WTC11 (cell line): Measurements from ENCODE around the gene ST6GALNAC5. TPM values are rescaled to one million over a fixed set of nuclear protein-coding genes. Genes with fewer than 3 reads are reported as not detected.

Experiments used
- ATAC-seq: fragments of 200-7000 bp; cut with Tn5 transposase; 2 replicates; pipeline ENCODE4 v1.10.0; 2021; ENCODE audit warnings: mild to moderate bottlenecking, moderate library complexity
- CTCF ChIA-PET: fragments of 300-600 bp; sonication (Branson Sonifier 250); formaldehyde crosslinking; loops from one replicate; lab custom pipeline; 2021; ENCODE audit warnings: antibody characterized with exemption; lab: Charles Lee
- POLR2A ChIA-PET: fragments of 350-600 bp; sonication (Branson Sonifier 250); formaldehyde crosslinking; loops from one replicate; lab custom pipeline; 2021; ENCODE audit warnings: antibody characterized with exemption; lab: Charles Lee
- DNase-seq: peaks from one replicate; pipeline ENCODE4 v3.0.0; 2021; ENCODE audit warnings: low spot score
- H3K27ac Mint-ChIP-seq: 2 replicates; pipeline ENCODE4 v1.8.0; 2021; ENCODE audit warnings: mixed read lengths
- H3K27me3 Mint-ChIP-seq: 2 replicates; pipeline ENCODE4 v1.8.0; 2021; ENCODE audit warnings: low read depth, mild to moderate bottlenecking, moderate library complexity, mixed read lengths
- H3K36me3 Mint-ChIP-seq: 2 replicates; pipeline ENCODE4 v1.8.0; 2021; ENCODE audit warnings: mixed read lengths
- H3K4me1 Mint-ChIP-seq: 2 replicates; pipeline ENCODE4 v1.8.0; 2022; ENCODE audit warnings: mixed read lengths
- H3K4me3 Mint-ChIP-seq: 2 replicates; pipeline ENCODE4 v1.8.0; 2021; ENCODE audit warnings: mild to moderate bottlenecking, moderate library complexity, mixed read lengths
- H3K9me3 Mint-ChIP-seq: 2 replicates; pipeline ENCODE4 v1.8.0; 2021; ENCODE audit warnings: mixed read lengths
- EMX1 ChIP-seq: fragments of 250-450 bp; sonication (Bioruptor Pico); IDR thresholded peaks from 2 replicates; pipeline ENCODE4 v1.8.0; 2021; ENCODE audit warnings: mild to moderate bottlenecking
- ESRRA ChIP-seq: sonication (generic); formaldehyde crosslinking; IDR thresholded peaks from 2 replicates; pipeline ENCODE4 v1.8.1; 2022; ENCODE audit warnings: mild to moderate bottlenecking, missing genetic modification reagents, borderline replicate concordance
- ETV6 ChIP-seq: sonication (generic); formaldehyde crosslinking; IDR thresholded peaks from 2 replicates; pipeline ENCODE4 v1.8.1; 2022; ENCODE audit warnings: mild to moderate bottlenecking, missing genetic modification reagents
- HMGA2 ChIP-seq: fragments of 250-450 bp; sonication (Bioruptor Pico); IDR thresholded peaks from 2 replicates; pipeline ENCODE4 v1.4.0; 2021; ENCODE audit warnings: mild to moderate bottlenecking, moderate library complexity
- JUN ChIP-seq: sonication (generic); formaldehyde crosslinking; IDR thresholded peaks from 2 replicates; pipeline ENCODE4 v1.8.0; 2023; ENCODE audit warnings: mild to moderate bottlenecking, missing genetic modification reagents
- MYBL2 ChIP-seq: sonication (generic); formaldehyde crosslinking; IDR thresholded peaks from 2 replicates; pipeline ENCODE4 v1.8.1; 2023; ENCODE audit warnings: mild to moderate bottlenecking, moderate library complexity, missing genetic modification reagents
- NFATC4 ChIP-seq: fragments of 250-450 bp; sonication (Bioruptor Pico); IDR thresholded peaks from 2 replicates; pipeline ENCODE4 v1.9.0; 2021; ENCODE audit warnings: mild to moderate bottlenecking
- PRRX2 ChIP-seq: fragments of 250-450 bp; sonication (Bioruptor Pico); IDR thresholded peaks from 2 replicates; pipeline ENCODE4 v1.8.0; 2021; ENCODE audit warnings: mild to moderate bottlenecking
- SMAD3 ChIP-seq: sonication (generic); formaldehyde crosslinking; IDR thresholded peaks from 2 replicates; pipeline ENCODE4 v1.8.0; 2022; ENCODE audit warnings: missing genetic modification reagents, mild to moderate bottlenecking, borderline replicate concordance
- TEAD1 ChIP-seq: sonication (generic); formaldehyde crosslinking; IDR thresholded peaks from 2 replicates; pipeline ENCODE4 v1.8.0; 2022; ENCODE audit warnings: mild to moderate bottlenecking, missing genetic modification reagents
- TEAD4 ChIP-seq: sonication (generic); formaldehyde crosslinking; IDR thresholded peaks from 2 replicates; pipeline ENCODE4 v1.8.0; 2022; ENCODE audit warnings: mild to moderate bottlenecking, missing genetic modification reagents
- ZNF121 ChIP-seq: sonication (generic); formaldehyde crosslinking; IDR thresholded peaks from 2 replicates; pipeline ENCODE4 v1.8.0; 2023; ENCODE audit warnings: missing genetic modification reagents
- ZNF138 ChIP-seq: sonication (generic); formaldehyde crosslinking; conservative IDR thresholded peaks from 2 replicates; pipeline ENCODE4 v1.8.1; 2022; ENCODE audit warnings: mild to moderate bottlenecking, moderate library complexity, missing genetic modification reagents
- total RNA-seq: library from RNA; stranded (reverse); gene quantifications from 3 replicates; pipeline ENCODE4 v1.2.3, GENCODE V29; 2021
- TF ChIP-seq, protein P1 (sequence below): sonication (generic); formaldehyde crosslinking; IDR thresholded peaks from 2 replicates; pipeline ENCODE4 v1.8.0; 2023; ENCODE audit warnings: missing genetic modification reagents
- TF ChIP-seq, protein P2 (sequence below): sonication (generic); formaldehyde crosslinking; IDR thresholded peaks from 2 replicates; pipeline ENCODE4 v1.8.1; 2022; ENCODE audit warnings: mild to moderate bottlenecking, missing genetic modification reagents, moderate library complexity, borderline replicate concordance
- TF ChIP-seq, protein P3 (sequence below): sonication (generic); formaldehyde crosslinking; conservative IDR thresholded peaks from 2 replicates; pipeline ENCODE4 v1.8.1; 2023; ENCODE audit warnings: mild to moderate bottlenecking, low read depth, missing genetic modification reagents, moderate library complexity
- TF ChIP-seq, protein P4 (sequence below): sonication (generic); formaldehyde crosslinking; IDR thresholded peaks from 2 replicates; pipeline ENCODE4 v1.8.1; 2023; ENCODE audit warnings: mild to moderate bottlenecking, missing genetic modification reagents
- TF ChIP-seq, protein P5 (sequence below): sonication (generic); formaldehyde crosslinking; IDR thresholded peaks from 2 replicates; pipeline ENCODE4 v1.8.0; 2023; ENCODE audit warnings: missing genetic modification reagents, mild to moderate bottlenecking, borderline replicate concordance
- TF ChIP-seq, protein P6 (sequence below): sonication (generic); formaldehyde crosslinking; IDR thresholded peaks from 2 replicates; pipeline ENCODE4 v1.8.1; 2023; ENCODE audit warnings: mild to moderate bottlenecking, moderate library complexity, missing genetic modification reagents

ST6GALNAC5 gene
- total RNA-seq, 1 experiment from 2014 or later, result 9.6 TPM

DNA sequence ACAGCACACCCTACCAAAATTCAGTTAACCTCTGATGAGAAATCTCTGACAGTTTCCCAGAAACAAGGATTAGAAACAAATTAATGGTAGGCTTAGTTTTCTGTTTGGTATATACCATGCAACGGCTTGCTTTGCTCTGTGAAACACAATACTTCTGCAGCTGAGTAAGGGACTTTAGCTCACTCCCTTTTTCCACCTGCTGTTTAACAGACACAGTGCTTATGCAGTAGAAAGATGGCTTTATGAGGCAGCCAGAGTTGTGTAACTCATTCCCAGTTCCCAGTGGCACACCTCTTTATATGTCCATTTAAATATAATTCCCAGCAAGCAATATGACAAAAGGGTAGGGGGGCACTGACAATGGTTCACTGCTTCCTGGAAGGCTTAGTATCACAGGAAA lies 228.0 kb downstream of the ST6GALNAC5 start:
- Mint-ChIP-seq H3K27me3 (no peaks in the 10 kb centered on the region), H3K36me3 (no peaks in the 10 kb centered on the region; the same call in 1 of the 2 replicates), H3K9me3 (peaks cover 6% of the 10 kb centered on the region), H3K4me3 (no peak overlapping the region), H3K4me1 (no peaks in the 10 kb centered on the region), H3K27ac (no peak overlapping the region)
- DNase-seq (no peak), ATAC-seq (no peak)
- ChIA-PET POLR2A (no interaction called here), CTCF (interaction anchor here (1.1 kb wide), 1 partner anchor 11 kb away, joined by 4 read pairs; no protein-coding TSS in a partner anchor)
- TF ChIP-seq, protein P1, sequence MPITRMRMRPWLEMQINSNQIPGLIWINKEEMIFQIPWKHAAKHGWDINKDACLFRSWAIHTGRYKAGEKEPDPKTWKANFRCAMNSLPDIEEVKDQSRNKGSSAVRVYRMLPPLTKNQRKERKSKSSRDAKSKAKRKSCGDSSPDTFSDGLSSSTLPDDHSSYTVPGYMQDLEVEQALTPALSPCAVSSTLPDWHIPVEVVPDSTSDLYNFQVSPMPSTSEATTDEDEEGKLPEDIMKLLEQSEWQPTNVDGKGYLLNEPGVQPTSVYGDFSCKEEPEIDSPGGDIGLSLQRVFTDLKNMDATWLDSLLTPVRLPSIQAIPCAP (CRISPR knock-in tag), result no peak
- TF ChIP-seq, protein P2, sequence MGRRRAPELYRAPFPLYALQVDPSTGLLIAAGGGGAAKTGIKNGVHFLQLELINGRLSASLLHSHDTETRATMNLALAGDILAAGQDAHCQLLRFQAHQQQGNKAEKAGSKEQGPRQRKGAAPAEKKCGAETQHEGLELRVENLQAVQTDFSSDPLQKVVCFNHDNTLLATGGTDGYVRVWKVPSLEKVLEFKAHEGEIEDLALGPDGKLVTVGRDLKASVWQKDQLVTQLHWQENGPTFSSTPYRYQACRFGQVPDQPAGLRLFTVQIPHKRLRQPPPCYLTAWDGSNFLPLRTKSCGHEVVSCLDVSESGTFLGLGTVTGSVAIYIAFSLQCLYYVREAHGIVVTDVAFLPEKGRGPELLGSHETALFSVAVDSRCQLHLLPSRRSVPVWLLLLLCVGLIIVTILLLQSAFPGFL (CRISPR knock-in tag), result no peak
- TF ChIP-seq, protein P3, sequence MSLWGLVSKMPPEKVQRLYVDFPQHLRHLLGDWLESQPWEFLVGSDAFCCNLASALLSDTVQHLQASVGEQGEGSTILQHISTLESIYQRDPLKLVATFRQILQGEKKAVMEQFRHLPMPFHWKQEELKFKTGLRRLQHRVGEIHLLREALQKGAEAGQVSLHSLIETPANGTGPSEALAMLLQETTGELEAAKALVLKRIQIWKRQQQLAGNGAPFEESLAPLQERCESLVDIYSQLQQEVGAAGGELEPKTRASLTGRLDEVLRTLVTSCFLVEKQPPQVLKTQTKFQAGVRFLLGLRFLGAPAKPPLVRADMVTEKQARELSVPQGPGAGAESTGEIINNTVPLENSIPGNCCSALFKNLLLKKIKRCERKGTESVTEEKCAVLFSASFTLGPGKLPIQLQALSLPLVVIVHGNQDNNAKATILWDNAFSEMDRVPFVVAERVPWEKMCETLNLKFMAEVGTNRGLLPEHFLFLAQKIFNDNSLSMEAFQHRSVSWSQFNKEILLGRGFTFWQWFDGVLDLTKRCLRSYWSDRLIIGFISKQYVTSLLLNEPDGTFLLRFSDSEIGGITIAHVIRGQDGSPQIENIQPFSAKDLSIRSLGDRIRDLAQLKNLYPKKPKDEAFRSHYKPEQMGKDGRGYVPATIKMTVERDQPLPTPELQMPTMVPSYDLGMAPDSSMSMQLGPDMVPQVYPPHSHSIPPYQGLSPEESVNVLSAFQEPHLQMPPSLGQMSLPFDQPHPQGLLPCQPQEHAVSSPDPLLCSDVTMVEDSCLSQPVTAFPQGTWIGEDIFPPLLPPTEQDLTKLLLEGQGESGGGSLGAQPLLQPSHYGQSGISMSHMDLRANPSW (CRISPR knock-in tag), result no peak
- TF ChIP-seq JUN (CRISPR knock-in tag) (no peak), ZNF138 (CRISPR knock-in tag) (no peak), NFATC4 (CRISPR knock-in tag) (no peak), ZNF121 (CRISPR knock-in tag) (no peak), ETV6 (CRISPR knock-in tag) (no peak), HMGA2 (no peak), EMX1 (CRISPR knock-in tag) (no peak), PRRX2 (no peak), ESRRA (no peak), TEAD1 (CRISPR knock-in tag) (no peak), MYBL2 (no peak), TEAD4 (CRISPR knock-in tag) (no peak), SMAD3 (CRISPR knock-in tag) (no peak)
- TF ChIP-seq, protein P4, sequence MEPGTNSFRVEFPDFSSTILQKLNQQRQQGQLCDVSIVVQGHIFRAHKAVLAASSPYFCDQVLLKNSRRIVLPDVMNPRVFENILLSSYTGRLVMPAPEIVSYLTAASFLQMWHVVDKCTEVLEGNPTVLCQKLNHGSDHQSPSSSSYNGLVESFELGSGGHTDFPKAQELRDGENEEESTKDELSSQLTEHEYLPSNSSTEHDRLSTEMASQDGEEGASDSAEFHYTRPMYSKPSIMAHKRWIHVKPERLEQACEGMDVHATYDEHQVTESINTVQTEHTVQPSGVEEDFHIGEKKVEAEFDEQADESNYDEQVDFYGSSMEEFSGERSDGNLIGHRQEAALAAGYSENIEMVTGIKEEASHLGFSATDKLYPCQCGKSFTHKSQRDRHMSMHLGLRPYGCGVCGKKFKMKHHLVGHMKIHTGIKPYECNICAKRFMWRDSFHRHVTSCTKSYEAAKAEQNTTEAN, result no peak
- TF ChIP-seq, protein P5, sequence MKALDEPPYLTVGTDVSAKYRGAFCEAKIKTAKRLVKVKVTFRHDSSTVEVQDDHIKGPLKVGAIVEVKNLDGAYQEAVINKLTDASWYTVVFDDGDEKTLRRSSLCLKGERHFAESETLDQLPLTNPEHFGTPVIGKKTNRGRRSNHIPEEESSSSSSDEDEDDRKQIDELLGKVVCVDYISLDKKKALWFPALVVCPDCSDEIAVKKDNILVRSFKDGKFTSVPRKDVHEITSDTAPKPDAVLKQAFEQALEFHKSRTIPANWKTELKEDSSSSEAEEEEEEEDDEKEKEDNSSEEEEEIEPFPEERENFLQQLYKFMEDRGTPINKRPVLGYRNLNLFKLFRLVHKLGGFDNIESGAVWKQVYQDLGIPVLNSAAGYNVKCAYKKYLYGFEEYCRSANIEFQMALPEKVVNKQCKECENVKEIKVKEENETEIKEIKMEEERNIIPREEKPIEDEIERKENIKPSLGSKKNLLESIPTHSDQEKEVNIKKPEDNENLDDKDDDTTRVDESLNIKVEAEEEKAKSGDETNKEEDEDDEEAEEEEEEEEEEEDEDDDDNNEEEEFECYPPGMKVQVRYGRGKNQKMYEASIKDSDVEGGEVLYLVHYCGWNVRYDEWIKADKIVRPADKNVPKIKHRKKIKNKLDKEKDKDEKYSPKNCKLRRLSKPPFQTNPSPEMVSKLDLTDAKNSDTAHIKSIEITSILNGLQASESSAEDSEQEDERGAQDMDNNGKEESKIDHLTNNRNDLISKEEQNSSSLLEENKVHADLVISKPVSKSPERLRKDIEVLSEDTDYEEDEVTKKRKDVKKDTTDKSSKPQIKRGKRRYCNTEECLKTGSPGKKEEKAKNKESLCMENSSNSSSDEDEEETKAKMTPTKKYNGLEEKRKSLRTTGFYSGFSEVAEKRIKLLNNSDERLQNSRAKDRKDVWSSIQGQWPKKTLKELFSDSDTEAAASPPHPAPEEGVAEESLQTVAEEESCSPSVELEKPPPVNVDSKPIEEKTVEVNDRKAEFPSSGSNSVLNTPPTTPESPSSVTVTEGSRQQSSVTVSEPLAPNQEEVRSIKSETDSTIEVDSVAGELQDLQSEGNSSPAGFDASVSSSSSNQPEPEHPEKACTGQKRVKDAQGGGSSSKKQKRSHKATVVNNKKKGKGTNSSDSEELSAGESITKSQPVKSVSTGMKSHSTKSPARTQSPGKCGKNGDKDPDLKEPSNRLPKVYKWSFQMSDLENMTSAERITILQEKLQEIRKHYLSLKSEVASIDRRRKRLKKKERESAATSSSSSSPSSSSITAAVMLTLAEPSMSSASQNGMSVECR (CRISPR knock-in tag), result no peak
- TF ChIP-seq, protein P6, sequence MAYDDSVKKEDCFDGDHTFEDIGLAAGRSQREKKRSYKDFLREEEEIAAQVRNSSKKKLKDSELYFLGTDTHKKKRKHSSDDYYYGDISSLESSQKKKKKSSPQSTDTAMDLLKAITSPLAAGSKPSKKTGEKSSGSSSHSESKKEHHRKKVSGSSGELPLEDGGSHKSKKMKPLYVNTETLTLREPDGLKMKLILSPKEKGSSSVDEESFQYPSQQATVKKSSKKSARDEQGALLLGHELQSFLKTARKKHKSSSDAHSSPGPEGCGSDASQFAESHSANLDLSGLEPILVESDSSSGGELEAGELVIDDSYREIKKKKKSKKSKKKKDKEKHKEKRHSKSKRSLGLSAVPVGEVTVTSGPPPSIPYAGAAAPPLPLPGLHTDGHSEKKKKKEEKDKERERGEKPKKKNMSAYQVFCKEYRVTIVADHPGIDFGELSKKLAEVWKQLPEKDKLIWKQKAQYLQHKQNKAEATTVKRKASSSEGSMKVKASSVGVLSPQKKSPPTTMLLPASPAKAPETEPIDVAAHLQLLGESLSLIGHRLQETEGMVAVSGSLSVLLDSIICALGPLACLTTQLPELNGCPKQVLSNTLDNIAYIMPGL (CRISPR knock-in tag), result no peak
